ENCODE results near the gene EIF3A.

Gene EIF3A

DNA sequence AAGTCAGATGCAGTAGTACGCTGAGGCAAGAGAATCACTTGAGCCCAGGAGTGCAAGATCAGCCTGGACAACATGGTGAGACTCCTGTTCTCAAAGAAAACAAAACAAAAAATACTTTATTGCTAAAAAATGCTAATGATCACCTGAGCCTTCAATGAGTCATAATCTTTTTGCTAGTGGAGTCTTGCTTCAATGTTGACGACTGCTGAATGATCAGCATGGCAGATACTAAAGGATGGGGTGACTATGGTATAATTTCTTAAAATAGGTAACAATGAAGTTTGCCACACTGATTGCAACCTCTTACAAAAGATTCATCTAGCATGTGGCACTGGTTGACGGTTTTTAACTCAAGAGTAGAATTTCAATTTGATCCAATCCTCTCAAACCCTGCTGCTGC, 28.8 kb downstream of the EIF3A start:
- no peak overlapping the region for H4K8ac ChIP-seq (ENCODE audit: low read depth, low read length)
- H2BK15ac ChIP-seq (replicated peaks; ENCODE audit: low read depth): no peak overlapping the region
- peaks cover 18% of the 10 kb centered on the region for H3K36me3 ChIP-seq (ENCODE audit: control insufficient read depth, insufficient read depth, low read length)
- H3K56ac ChIP-seq (ENCODE audit: low read length): no peak overlapping the region
- WGBS (ENCODE audit: extremely low coverage, insufficient coverage, low lambda C conversion rate): no CpG with 5 or more reads among the region's 3 CpGs
- no peaks in the 10 kb centered on the region for H3K27me3 ChIP-seq (ENCODE audit: insufficient read depth, low read length, poor library complexity)
- H3K23ac ChIP-seq (ENCODE audit: low read length): no peak overlapping the region
- no peak overlapping the region for H3K4me2 ChIP-seq (ENCODE audit: low read length)
- no peak overlapping the region for H2AK5ac ChIP-seq (ENCODE audit: low read length)
- H3K18ac ChIP-seq (ENCODE audit: low read length): no peak overlapping the region
- H4K5ac ChIP-seq (ENCODE audit: low read length): no peak overlapping the region
- H3K4me3 ChIP-seq (ENCODE audit: low read length): no peak overlapping the region
- H2BK5ac ChIP-seq (ENCODE audit: low read length): no peak overlapping the region
- peaks cover 43% of the 10 kb centered on the region for H3K79me2 ChIP-seq (ENCODE audit: control insufficient read depth, insufficient read depth, low read length)
- H3K4ac ChIP-seq (ENCODE audit: low read depth, low read length): no peak overlapping the region
- no peak overlapping the region for H3K27ac ChIP-seq (ENCODE audit: low read depth, low read length)
- no peak overlapping the region for H3K9ac ChIP-seq (ENCODE audit: low read length)
- no peaks in the 10 kb centered on the region for H3K4me1 ChIP-seq (ENCODE audit: control insufficient read depth, low read depth, low read length)
- no peak for DNase-seq
- peaks cover 10% of the 10 kb centered on the region for H3K79me1 ChIP-seq (ENCODE audit: low read length)
- no peak overlapping the region for H2BK120ac ChIP-seq (ENCODE audit: low read depth, low read length)

DNA sequence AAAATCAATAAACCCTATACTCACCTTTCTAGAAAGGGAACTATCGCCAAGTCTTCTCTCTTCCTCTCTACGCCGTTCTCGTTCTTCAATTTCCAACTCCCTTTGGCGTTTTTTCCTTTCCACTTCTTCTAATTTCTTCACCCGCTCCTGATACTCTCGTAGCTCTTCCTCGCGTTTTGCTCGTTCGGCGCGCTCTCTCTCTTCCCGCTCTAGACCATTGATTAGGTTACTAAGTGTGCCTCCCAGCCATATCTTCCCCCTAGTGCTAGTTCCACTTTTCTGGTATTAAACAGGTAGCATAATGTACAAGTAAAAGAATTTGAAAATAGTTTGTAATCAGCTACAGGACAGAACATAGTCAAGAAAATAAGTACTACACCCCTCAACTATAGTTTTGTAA, 30.8 kb downstream of the EIF3A start:
- no peak for DNase-seq
- peaks cover 13% of the 10 kb centered on the region for H3K79me1 ChIP-seq (ENCODE audit: low read length)
- H2BK15ac ChIP-seq (replicated peaks; ENCODE audit: low read depth): no peak overlapping the region
- no peak overlapping the region for H2BK5ac ChIP-seq (ENCODE audit: low read length)
- no peaks in the 10 kb centered on the region for H3K27me3 ChIP-seq (ENCODE audit: insufficient read depth, low read length, poor library complexity)
- H3K79me2 ChIP-seq (ENCODE audit: control insufficient read depth, insufficient read depth, low read length): peaks cover 46% of the 10 kb centered on the region
- H3K4ac ChIP-seq (ENCODE audit: low read depth, low read length): no peak overlapping the region
- H3K9ac ChIP-seq (ENCODE audit: low read length): no peak overlapping the region
- H2AK5ac ChIP-seq (ENCODE audit: low read length): no peak overlapping the region
- no peak overlapping the region for H4K8ac ChIP-seq (ENCODE audit: low read depth, low read length)
- 100% methylated on average over 10 of the region's 14 CpGs for WGBS (ENCODE audit: extremely low coverage, insufficient coverage, low lambda C conversion rate)
- no peak overlapping the region for H3K4me3 ChIP-seq (ENCODE audit: low read length)
- H3K56ac ChIP-seq (ENCODE audit: low read length): no peak overlapping the region
- H3K27ac ChIP-seq (ENCODE audit: low read depth, low read length): no peak overlapping the region
- H3K4me1 ChIP-seq (ENCODE audit: control insufficient read depth, low read depth, low read length): no peaks in the 10 kb centered on the region
- no peak overlapping the region for H3K18ac ChIP-seq (ENCODE audit: low read length)
- H3K23ac ChIP-seq (ENCODE audit: low read length): no peak overlapping the region
- H3K4me2 ChIP-seq (ENCODE audit: low read length): no peak overlapping the region
- no peak overlapping the region for H2BK120ac ChIP-seq (ENCODE audit: low read depth, low read length)
- peaks cover 17% of the 10 kb centered on the region for H3K36me3 ChIP-seq (ENCODE audit: control insufficient read depth, insufficient read depth, low read length)
- H4K5ac ChIP-seq (ENCODE audit: low read length): no peak overlapping the region

DNA sequence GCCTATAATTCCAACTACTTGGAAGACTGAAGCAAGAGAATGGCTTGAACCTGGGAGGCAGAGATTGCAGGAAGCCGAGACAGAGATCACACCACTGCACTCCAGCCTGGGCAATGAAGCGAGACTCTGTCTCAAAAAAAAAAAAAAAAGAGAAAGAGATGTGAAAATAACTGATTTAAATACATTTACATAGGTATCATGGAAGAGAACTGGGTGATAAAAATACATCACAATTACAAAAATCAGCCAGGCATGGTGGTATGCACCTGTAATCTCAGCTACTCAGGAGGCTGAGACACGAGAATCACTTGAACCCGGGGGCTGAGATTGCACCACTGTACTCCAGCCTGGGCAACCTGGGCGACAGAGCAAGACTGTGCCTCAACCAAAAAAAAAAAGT, 31.3 kb downstream of the EIF3A start:
- Histone ChIP-seq H2AK5ac (ENCODE audit: low read length) (no peak overlapping the region), H3K4ac (ENCODE audit: low read depth, low read length) (no peak overlapping the region), H3K4me3 (ENCODE audit: low read length) (no peak overlapping the region), H3K9ac (ENCODE audit: low read length) (no peak overlapping the region), H3K56ac (ENCODE audit: low read length) (no peak overlapping the region), H4K8ac (ENCODE audit: low read depth, low read length) (no peak overlapping the region), H2BK120ac (ENCODE audit: low read depth, low read length) (no peak overlapping the region), H4K5ac (ENCODE audit: low read length) (no peak overlapping the region), H3K27me3 (ENCODE audit: insufficient read depth, low read length, poor library complexity) (no peaks in the 10 kb centered on the region), H2BK5ac (ENCODE audit: low read length) (no peak overlapping the region), H3K79me1 (ENCODE audit: low read length) (peaks cover 13% of the 10 kb centered on the region), H3K79me2 (ENCODE audit: control insufficient read depth, insufficient read depth, low read length) (peaks cover 46% of the 10 kb centered on the region), H3K4me2 (ENCODE audit: low read length) (no peak overlapping the region), H3K4me1 (ENCODE audit: control insufficient read depth, low read depth, low read length) (no peaks in the 10 kb centered on the region), H2BK15ac (replicated peaks; ENCODE audit: low read depth) (no peak overlapping the region), H3K36me3 (ENCODE audit: control insufficient read depth, insufficient read depth, low read length) (peaks cover 17% of the 10 kb centered on the region), H3K27ac (ENCODE audit: low read depth, low read length) (no peak overlapping the region), H3K23ac (ENCODE audit: low read length) (no peak overlapping the region), H3K18ac (ENCODE audit: low read length) (no peak overlapping the region)
- no peak for DNase-seq
- no CpG with 5 or more reads among the region's 5 CpGs for WGBS (ENCODE audit: extremely low coverage, insufficient coverage, low lambda C conversion rate)

GRCh38 chr10:119045561-119045960, 35.1 kb downstream of the EIF3A start:
- no peak overlapping the region for H2AK5ac ChIP-seq (ENCODE audit: low read length)
- H3K23ac ChIP-seq (ENCODE audit: low read length): no peak overlapping the region
- no peak overlapping the region for H3K27ac ChIP-seq (ENCODE audit: low read depth, low read length)
- H3K4me3 ChIP-seq (ENCODE audit: low read length): no peak overlapping the region
- peaks cover 40% of the 10 kb centered on the region for H3K79me2 ChIP-seq (ENCODE audit: control insufficient read depth, insufficient read depth, low read length)
- H3K4me2 ChIP-seq (ENCODE audit: low read length): no peak overlapping the region
- no CpG with 5 or more reads among the region's 7 CpGs for WGBS (ENCODE audit: extremely low coverage, insufficient coverage, low lambda C conversion rate)
- no peak overlapping the region for H3K56ac ChIP-seq (ENCODE audit: low read length)
- no peak overlapping the region for H4K8ac ChIP-seq (ENCODE audit: low read depth, low read length)
- no peak overlapping the region for H4K5ac ChIP-seq (ENCODE audit: low read length)
- no peaks in the 10 kb centered on the region for H3K4me1 ChIP-seq (ENCODE audit: control insufficient read depth, low read depth, low read length)
- DNase-seq: no peak
- peaks cover 16% of the 10 kb centered on the region for H3K36me3 ChIP-seq (ENCODE audit: control insufficient read depth, insufficient read depth, low read length)
- H3K79me1 ChIP-seq (ENCODE audit: low read length): peaks cover 16% of the 10 kb centered on the region
- no peaks in the 10 kb centered on the region for H3K27me3 ChIP-seq (ENCODE audit: insufficient read depth, low read length, poor library complexity)
- no peak overlapping the region for H3K9ac ChIP-seq (ENCODE audit: low read length)
- no peak overlapping the region for H2BK120ac ChIP-seq (ENCODE audit: low read depth, low read length)
- no peak overlapping the region for H3K18ac ChIP-seq (ENCODE audit: low read length)
- no peak overlapping the region for H3K4ac ChIP-seq (ENCODE audit: low read depth, low read length)
- no peak overlapping the region for H2BK15ac ChIP-seq (replicated peaks; ENCODE audit: low read depth)
- H2BK5ac ChIP-seq (ENCODE audit: low read length): no peak overlapping the region

DNA sequence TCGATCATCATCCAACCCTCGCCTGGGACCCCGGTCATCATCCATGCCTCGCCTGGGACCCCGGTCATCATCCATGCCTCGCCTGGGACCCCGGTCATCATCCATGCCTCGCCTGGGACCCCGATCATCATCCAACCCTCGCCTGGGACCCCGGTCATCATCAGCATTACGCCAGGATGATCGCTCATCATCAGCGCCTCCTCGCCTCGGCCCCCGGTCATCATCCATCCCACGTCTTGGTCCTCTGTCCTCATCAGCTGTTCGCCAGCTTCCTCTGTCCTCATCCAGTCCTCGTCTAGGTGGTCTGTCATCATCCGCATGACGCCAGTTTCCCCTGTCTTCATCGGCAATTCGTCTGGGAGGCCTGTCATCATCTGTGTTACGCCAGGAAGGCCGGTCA, 38.4 kb downstream of the EIF3A start:
- no peak for DNase-seq
- Histone ChIP-seq H3K56ac (ENCODE audit: low read length) (no peak overlapping the region), H2AK5ac (ENCODE audit: low read length) (no peak overlapping the region), H2BK5ac (ENCODE audit: low read length) (no peak overlapping the region), H3K27ac (ENCODE audit: low read depth, low read length) (no peak overlapping the region), H2BK120ac (ENCODE audit: low read depth, low read length) (no peak overlapping the region), H2BK15ac (replicated peaks; ENCODE audit: low read depth) (no peak overlapping the region), H3K4me2 (ENCODE audit: low read length) (no peak overlapping the region), H3K18ac (ENCODE audit: low read length) (no peak overlapping the region), H3K79me1 (ENCODE audit: low read length) (peaks cover 16% of the 10 kb centered on the region), H3K36me3 (ENCODE audit: control insufficient read depth, insufficient read depth, low read length) (peaks cover 15% of the 10 kb centered on the region), H3K4ac (ENCODE audit: low read depth, low read length) (no peak overlapping the region), H3K9ac (ENCODE audit: low read length) (no peak overlapping the region), H4K5ac (ENCODE audit: low read length) (no peak overlapping the region), H3K4me1 (ENCODE audit: control insufficient read depth, low read depth, low read length) (no peaks in the 10 kb centered on the region), H3K23ac (ENCODE audit: low read length) (no peak overlapping the region), H4K8ac (ENCODE audit: low read depth, low read length) (no peak overlapping the region), H3K27me3 (ENCODE audit: insufficient read depth, low read length, poor library complexity) (no peaks in the 10 kb centered on the region), H3K4me3 (ENCODE audit: low read length) (no peak overlapping the region), H3K79me2 (ENCODE audit: control insufficient read depth, insufficient read depth, low read length) (peaks cover 21% of the 10 kb centered on the region)
- no CpG with 5 or more reads among the region's 26 CpGs for WGBS (ENCODE audit: extremely low coverage, insufficient coverage, low lambda C conversion rate)

DNA sequence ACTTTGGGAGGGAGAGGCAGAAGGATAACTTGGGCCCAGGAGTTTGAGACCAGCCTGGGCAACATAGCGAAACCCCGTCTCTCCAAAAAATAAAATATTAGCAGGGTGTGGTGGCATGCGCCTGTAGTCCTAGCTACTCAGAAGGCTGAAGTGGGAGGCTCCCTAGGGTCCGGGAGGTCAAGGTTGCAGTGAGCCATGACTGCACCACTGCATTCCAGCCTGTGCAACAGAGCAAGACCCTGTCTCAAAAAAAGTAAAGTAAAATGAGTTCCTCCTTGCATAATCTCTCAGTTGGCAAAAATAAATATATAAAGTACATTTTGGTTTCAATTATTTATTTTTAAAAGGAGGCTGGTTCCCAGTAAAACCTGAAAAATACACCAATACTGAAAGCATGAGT, 39.3 kb downstream of the EIF3A start:
- H3K4me1 ChIP-seq (ENCODE audit: control insufficient read depth, low read depth, low read length): no peaks in the 10 kb centered on the region
- no peak overlapping the region for H3K27ac ChIP-seq (ENCODE audit: low read depth, low read length)
- no peak overlapping the region for H3K23ac ChIP-seq (ENCODE audit: low read length)
- no peak overlapping the region for H3K9ac ChIP-seq (ENCODE audit: low read length)
- H2AK5ac ChIP-seq (ENCODE audit: low read length): no peak overlapping the region
- no peak overlapping the region for H2BK15ac ChIP-seq (replicated peaks; ENCODE audit: low read depth)
- no peak overlapping the region for H2BK120ac ChIP-seq (ENCODE audit: low read depth, low read length)
- no peak overlapping the region for H3K4ac ChIP-seq (ENCODE audit: low read depth, low read length)
- H3K56ac ChIP-seq (ENCODE audit: low read length): no peak overlapping the region
- no peak overlapping the region for H3K4me3 ChIP-seq (ENCODE audit: low read length)
- peaks cover 18% of the 10 kb centered on the region for H3K36me3 ChIP-seq (ENCODE audit: control insufficient read depth, insufficient read depth, low read length)
- DNase-seq: no peak
- H4K5ac ChIP-seq (ENCODE audit: low read length): no peak overlapping the region
- H3K79me1 ChIP-seq (ENCODE audit: low read length): peaks cover 18% of the 10 kb centered on the region
- no peak overlapping the region for H4K8ac ChIP-seq (ENCODE audit: low read depth, low read length)
- H3K18ac ChIP-seq (ENCODE audit: low read length): no peak overlapping the region
- no peak overlapping the region for H2BK5ac ChIP-seq (ENCODE audit: low read length)
- WGBS (ENCODE audit: extremely low coverage, insufficient coverage, low lambda C conversion rate): no CpG with 5 or more reads among the region's 4 CpGs
- no peaks in the 10 kb centered on the region for H3K27me3 ChIP-seq (ENCODE audit: insufficient read depth, low read length, poor library complexity)
- peaks cover 18% of the 10 kb centered on the region for H3K79me2 ChIP-seq (ENCODE audit: control insufficient read depth, insufficient read depth, low read length)
- no peak overlapping the region for H3K4me2 ChIP-seq (ENCODE audit: low read length)
